DND-41 (cell line): Measurements from ENCODE around the gene DENND10.

Experiments
- ATAC-seq: fragments of 200-7000 bp; cut with Tn5 transposase; 3 replicates; pipeline ENCODE4 v1.9.1; 2021; ENCODE audit warnings: low read depth; ENCODE audit not compliant: insufficient read depth
- DNase-seq: peaks from one replicate; pipeline ENCODE4 v3.0.0-alpha.2; 2020
- H2AFZ ChIP-seq: 2 replicates; pipeline ENCODE4 v1.6.0; 2012; ENCODE audit warnings: low read depth, low read length
- H3K27ac ChIP-seq: 2 replicates; pipeline ENCODE4 v1.5.1; 2012; ENCODE audit warnings: low read length, inconsistent platforms
- H3K27me3 ChIP-seq: fragments of 200-600 bp; sonication (generic); 2 replicates; pipeline ENCODE4 v1.6.0; 2012; ENCODE audit warnings: low read length, mild to moderate bottlenecking, inconsistent platforms; ENCODE audit not compliant: insufficient read depth, poor library complexity
- H3K36me3 ChIP-seq: 2 replicates; pipeline ENCODE4 v1.5.1; 2012; ENCODE audit warnings: low read length, inconsistent platforms; ENCODE audit not compliant: insufficient read depth
- H3K4me1 ChIP-seq: 2 replicates; pipeline ENCODE4 v1.5.1; 2012; ENCODE audit warnings: mild to moderate bottlenecking, low read length; ENCODE audit not compliant: insufficient read depth
- H3K4me2 ChIP-seq: 2 replicates; pipeline ENCODE4 v1.6.0; 2012; ENCODE audit warnings: mild to moderate bottlenecking, moderate library complexity, low read length, inconsistent platforms; ENCODE audit not compliant: insufficient read depth
- H3K4me3 ChIP-seq, 2 experiments: fragments of 200-600 bp in 1 of 2; shearing (Covaris generic) in 1 of 2; 2 replicates each; pipeline ENCODE4 v1.5.1; 2012 to 2016; ENCODE audit warnings: inconsistent platforms in 2 of 2, low read length in 2 of 2, mild to moderate bottlenecking in 2 of 2, low read depth in 1 of 2, moderate library complexity in 1 of 2
- H3K79me2 ChIP-seq: 2 replicates; pipeline ENCODE4 v1.6.0; 2012; ENCODE audit warnings: low read length, inconsistent platforms; ENCODE audit not compliant: insufficient read depth
- H3K9ac ChIP-seq: 2 replicates; pipeline ENCODE4 v1.6.0; 2012; ENCODE audit warnings: low read depth, mild to moderate bottlenecking, inconsistent platforms, low read length, moderate library complexity
- H3K9me3 ChIP-seq: 2 replicates; pipeline ENCODE4 v1.5.1; 2012; ENCODE audit warnings: low read length, moderate library complexity, mild to moderate bottlenecking, inconsistent platforms; ENCODE audit not compliant: insufficient read depth, severe bottlenecking
- H4K20me1 ChIP-seq: 2 replicates; pipeline ENCODE4 v1.6.0; 2012; ENCODE audit warnings: low read length; ENCODE audit not compliant: insufficient read depth
- EZH2 ChIP-seq: IDR thresholded peaks from 3 replicates; pipeline ENCODE4 v1.6.1; 2012; ENCODE audit warnings: borderline replicate concordance, low read depth, mild to moderate bottlenecking, moderate library complexity, low read length, inconsistent platforms; ENCODE audit not compliant: severe bottlenecking
- TF ChIP-seq, protein P1 (sequence below): IDR thresholded peaks from 2 replicates; pipeline ENCODE4 v1.5.1; 2012; ENCODE audit warnings: borderline replicate concordance, low read length, moderate library complexity, mild to moderate bottlenecking; ENCODE audit not compliant: poor library complexity, severe bottlenecking; ENCODE audit errors: extremely low read depth

Gene DENND10

DNA sequence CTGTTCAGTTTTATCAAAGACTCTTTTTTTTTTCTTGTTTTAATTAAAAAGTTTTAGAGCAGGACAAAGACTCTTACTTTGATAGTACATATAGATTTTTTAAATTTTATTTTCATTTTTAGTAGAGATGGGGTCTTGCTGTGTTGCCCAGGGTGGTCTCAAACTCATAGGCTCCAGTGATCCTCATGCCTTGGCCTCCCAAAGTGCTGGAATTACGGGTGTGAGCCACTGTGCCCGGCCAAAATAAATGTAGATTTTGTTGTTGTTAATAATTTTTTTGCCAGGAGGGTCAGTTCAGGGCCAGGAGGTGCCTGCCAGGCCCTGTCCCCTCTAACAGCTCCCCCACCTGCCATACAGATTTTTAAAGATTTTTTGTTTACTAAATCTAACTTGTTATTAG is 17.0 kb downstream of the DENND10 start:
- peaks cover 94% of the 10 kb centered on the region for H3K36me3 ChIP-seq
- H3K4me3 ChIP-seq, result no peak overlapping the region
- DNase-seq, result no peak
- no peak overlapping the region for H3K4me2 ChIP-seq
- no peaks in the 10 kb centered on the region for H3K4me1 ChIP-seq
- ATAC-seq, result no peak
- H3K79me2 ChIP-seq, result peaks cover 48% of the 10 kb centered on the region
- TF ChIP-seq, protein P1, sequence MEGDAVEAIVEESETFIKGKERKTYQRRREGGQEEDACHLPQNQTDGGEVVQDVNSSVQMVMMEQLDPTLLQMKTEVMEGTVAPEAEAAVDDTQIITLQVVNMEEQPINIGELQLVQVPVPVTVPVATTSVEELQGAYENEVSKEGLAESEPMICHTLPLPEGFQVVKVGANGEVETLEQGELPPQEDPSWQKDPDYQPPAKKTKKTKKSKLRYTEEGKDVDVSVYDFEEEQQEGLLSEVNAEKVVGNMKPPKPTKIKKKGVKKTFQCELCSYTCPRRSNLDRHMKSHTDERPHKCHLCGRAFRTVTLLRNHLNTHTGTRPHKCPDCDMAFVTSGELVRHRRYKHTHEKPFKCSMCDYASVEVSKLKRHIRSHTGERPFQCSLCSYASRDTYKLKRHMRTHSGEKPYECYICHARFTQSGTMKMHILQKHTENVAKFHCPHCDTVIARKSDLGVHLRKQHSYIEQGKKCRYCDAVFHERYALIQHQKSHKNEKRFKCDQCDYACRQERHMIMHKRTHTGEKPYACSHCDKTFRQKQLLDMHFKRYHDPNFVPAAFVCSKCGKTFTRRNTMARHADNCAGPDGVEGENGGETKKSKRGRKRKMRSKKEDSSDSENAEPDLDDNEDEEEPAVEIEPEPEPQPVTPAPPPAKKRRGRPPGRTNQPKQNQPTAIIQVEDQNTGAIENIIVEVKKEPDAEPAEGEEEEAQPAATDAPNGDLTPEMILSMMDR, result no peak
- H3K9me3 ChIP-seq, result no peaks in the 10 kb centered on the region
- H3K9ac ChIP-seq, result no peak overlapping the region
- H3K27ac ChIP-seq, result peak overlapping the region; percentile 22; the same call in 1 of the 2 replicates
- H3K27me3 ChIP-seq, result no peaks in the 10 kb centered on the region
- no peaks in the 10 kb centered on the region for H4K20me1 ChIP-seq
- H2AFZ ChIP-seq, result no peak overlapping the region

DNA sequence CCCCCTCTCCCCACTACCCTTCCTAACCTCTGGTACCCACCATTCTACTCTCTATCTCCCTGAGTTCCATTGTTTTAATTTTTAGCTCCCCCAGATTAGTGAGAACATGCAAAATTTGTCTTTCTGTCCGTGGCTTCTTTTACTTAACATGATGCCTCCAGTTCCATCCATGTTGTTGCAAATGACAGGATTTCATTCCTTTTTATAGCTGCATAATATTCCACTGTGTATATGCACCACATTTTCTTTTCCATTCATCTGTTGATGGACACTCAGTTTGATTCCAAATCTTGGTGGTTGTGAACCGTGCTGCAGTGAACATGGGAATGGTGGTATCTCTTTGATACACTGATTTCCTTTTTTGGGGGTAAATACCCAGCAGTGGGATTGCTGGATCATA is 22.0 kb downstream of the DENND10 start:
- ATAC-seq (no peak), DNase-seq (no peak)
- Histone ChIP-seq H3K4me2 (no peak overlapping the region), H3K36me3 (peaks cover 88% of the 10 kb centered on the region), H2AFZ (no peak overlapping the region), H3K27ac (peak overlapping the region; percentile 55), H3K27me3 (no peaks in the 10 kb centered on the region), H3K9ac (no peak overlapping the region), H3K79me2 (peaks cover 42% of the 10 kb centered on the region), H3K4me3 (no peak overlapping the region), H4K20me1 (no peaks in the 10 kb centered on the region), H3K9me3 (no peaks in the 10 kb centered on the region), H3K4me1 (peaks cover 40% of the 10 kb centered on the region)
- TF ChIP-seq, protein P1, result no peak
- no peak for TF ChIP-seq EZH2

DNA sequence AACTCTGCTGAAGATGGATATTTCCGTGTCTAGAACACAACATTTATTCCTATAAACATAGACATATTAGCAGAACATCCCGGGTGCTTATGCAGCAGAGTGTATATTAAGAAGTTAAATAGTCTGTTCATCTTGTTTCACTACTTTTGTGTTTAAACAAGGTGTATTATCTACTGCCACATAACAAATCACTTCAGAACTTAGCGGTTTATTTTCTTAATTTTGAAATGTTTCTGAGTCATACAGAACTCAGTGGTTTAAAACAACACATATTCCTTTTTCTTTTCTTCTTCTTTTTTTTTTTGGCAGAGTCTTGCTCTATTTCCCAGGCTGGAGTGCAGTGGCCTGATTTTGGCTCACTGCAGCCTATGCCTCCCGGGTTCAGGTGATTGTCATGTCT is 25.8 kb downstream of the DENND10 start:
- Histone ChIP-seq H2AFZ (no peak overlapping the region), H3K27me3 (no peaks in the 10 kb centered on the region), H3K9ac (peak overlapping the region; percentile 88), H3K9me3 (no peaks in the 10 kb centered on the region), H4K20me1 (no peaks in the 10 kb centered on the region), H3K4me2 (no peak overlapping the region; the same call in 1 of the 2 replicates), H3K4me3 (no peak overlapping the region), H3K79me2 (peaks cover 51% of the 10 kb centered on the region), H3K4me1 (peaks cover 77% of the 10 kb centered on the region), H3K36me3 (peaks cover 78% of the 10 kb centered on the region), H3K27ac (peak overlapping the region; percentile 100)
- no peak for ATAC-seq
- DNase-seq, result no peak
- TF ChIP-seq, protein P1, result no peak
- no peak for TF ChIP-seq EZH2
